Measurements from ENCODE around the gene DCAKD. TPM values are rescaled to one million over a fixed set of nuclear protein-coding genes. Genes with fewer than 3 reads are reported as not detected.

Gene DCAKD
- total RNA-seq, 1 experiment from 2014 or later: 48.3 TPM

GRCh38 chr17:45087504-45087975 is 36.1 kb upstream of the DCAKD start:
- Histone ChIP-seq H2BK5ac (ENCODE audit: insufficient read length, low read length) (no peak overlapping the region), H2BK20ac (ENCODE audit: low read depth, low read length, poor library complexity, severe bottlenecking) (no peak overlapping the region), H4K20me1 (ENCODE audit: control insufficient read depth, insufficient read depth, insufficient read length) (no peaks in the 10 kb centered on the region), H4K8ac (replicated peaks; ENCODE audit: insufficient read length, low read depth, low read length) (no peak overlapping the region), H3K9ac (ENCODE audit: extremely low read depth, insufficient read length, low read length) (no peak overlapping the region), H3K18ac (ENCODE audit: insufficient read length, low read depth, low read length) (no peak overlapping the region), H2BK12ac (ENCODE audit: insufficient read length, low read depth, low read length) (no peak overlapping the region), H3K9me3 (ENCODE audit: control insufficient read depth, low read depth, low read length) (no peaks in the 10 kb centered on the region), H2AFZ (ENCODE audit: low read length) (no peak overlapping the region), H2BK120ac (ENCODE audit: low read depth, low read length, poor library complexity, severe bottlenecking) (no peak overlapping the region), H3K4me2 (ENCODE audit: insufficient read depth, insufficient read length, low read length) (no peak overlapping the region), H4K91ac (ENCODE audit: insufficient read length, low read depth, low read length) (no peak overlapping the region), H3K27me3 (ENCODE audit: insufficient read depth, low read length) (no peaks in the 10 kb centered on the region), H3T11ph (ENCODE audit: low read length) (no peak overlapping the region), H2BK15ac (ENCODE audit: low read depth, low read length) (no peak overlapping the region), H3K27ac (ENCODE audit: insufficient read length, low read depth, low read length) (no peak overlapping the region), H3K79me1 (ENCODE audit: insufficient read depth, low read depth, low read length, poor library complexity, severe bottlenecking) (no peaks in the 10 kb centered on the region), H3K14ac (ENCODE audit: insufficient read depth, low read length) (no peak overlapping the region), H3K23ac (ENCODE audit: insufficient read length, low read depth, low read length) (no peak overlapping the region), H4K5ac (ENCODE audit: insufficient read length, low read depth, low read length) (no peak overlapping the region), H3K79me2 (ENCODE audit: insufficient read depth, low read length) (no peaks in the 10 kb centered on the region), H3K4me1 (ENCODE audit: insufficient read depth, low read length) (peaks cover 2% of the 10 kb centered on the region; the same call in 1 of the 2 replicates), H3K4ac (ENCODE audit: low read depth, low read length) (no peak overlapping the region), H2AK5ac (ENCODE audit: insufficient read length, low read length) (no peak overlapping the region), H3K23me2 (ENCODE audit: insufficient read length, low read depth, low read length, poor library complexity, severe bottlenecking) (no peaks in the 10 kb centered on the region), H3K56ac (ENCODE audit: insufficient read length, low read depth, low read length) (no peak overlapping the region)
- Mint-ChIP-seq H3K9me3 (no peaks in the 10 kb centered on the region), H3K27ac (peak overlapping the region in 2 of 3 experiments; percentile 35 to 44; a peak in 2 of 7 replicates), H3K4me3 (no peak overlapping the region), H3K36me3 (ENCODE audit: insufficient read depth in 1 of 3, low read depth in 3 of 3) (peaks cover 28 to 87% (median 67%) of the 10 kb centered on the region in 3 experiments; a peak in 6 of 7 replicates), H3K27me3 (ENCODE audit: low read depth) (no peaks in the 10 kb centered on the region), H3K4me1 (peaks cover 11 to 12% of the 10 kb centered on the region in 2 experiments)
- no peak for DNase-seq
- no CpG with 5 or more reads among the region's 3 CpGs for WGBS (ENCODE audit: extremely low coverage, insufficient read length, low lambda C conversion rate)
- TF ChIP-seq CTCF (conservative IDR thresholded peaks at IDR 0.05): no peak

Data from H9 (cell line).